ENCODE data around the gene CREB3L2.

CREB3L2 gene

DNA sequence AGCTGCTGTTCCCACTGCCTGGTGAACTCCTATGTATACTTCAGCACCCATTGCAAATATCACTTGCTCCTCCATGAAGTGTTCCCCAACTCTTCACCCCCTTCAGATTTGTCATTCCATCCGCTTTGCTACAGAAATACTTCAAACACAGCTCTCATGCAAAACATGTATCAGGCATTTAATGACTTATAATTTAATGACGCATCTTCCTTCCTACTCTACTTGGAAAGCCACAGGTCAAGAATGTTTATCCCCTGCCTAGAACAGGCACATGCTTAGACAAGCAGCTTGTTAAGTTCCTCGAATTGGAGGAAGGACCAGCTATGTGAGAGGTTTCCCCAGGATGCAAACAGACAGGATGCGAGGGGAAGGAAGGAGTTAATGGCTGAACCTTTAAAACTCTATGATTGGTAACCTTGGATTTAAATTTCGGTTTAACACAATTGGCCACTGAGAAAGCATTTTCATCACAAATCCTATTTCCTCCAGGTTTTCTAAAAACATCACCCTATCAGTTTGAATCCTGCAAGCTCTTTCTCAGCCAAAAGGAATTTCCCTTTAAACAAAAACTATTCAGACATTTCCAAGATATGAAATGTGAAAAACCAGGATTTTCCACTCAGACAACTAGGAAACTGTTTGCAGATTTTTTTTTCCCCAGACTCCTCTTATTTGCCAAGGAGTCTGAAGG lies 11.5 kb downstream of the CREB3L2 start:
- H3K4me1 ChIP-seq (ENCODE audit: control insufficient read depth, insufficient read depth, low read length) = peaks cover 10% of the 10 kb centered on the region
- WGBS, 2 experiments = 88 to 89% methylated on average over 5 of the region's 5 CpGs

DNA sequence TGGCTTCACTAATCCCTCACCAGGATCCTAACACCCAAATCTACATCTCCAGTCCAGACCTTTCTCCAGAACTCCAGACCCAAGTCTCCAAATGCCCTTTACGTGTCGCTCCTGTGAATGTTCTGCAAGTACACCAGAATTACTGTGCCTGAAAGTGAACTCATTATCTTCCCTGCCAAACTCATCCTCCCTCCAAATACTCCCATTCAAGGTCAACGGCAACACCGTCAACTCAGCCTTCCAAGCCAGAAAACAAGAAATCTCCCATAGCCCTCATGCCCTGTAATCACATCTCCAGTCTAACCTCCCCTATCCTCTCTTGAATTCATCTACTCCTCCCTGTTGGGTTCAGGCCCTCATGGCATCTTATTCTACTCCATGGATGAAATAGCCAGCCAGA lies 12.3 kb downstream of the CREB3L2 start:
- Histone ChIP-seq H3K27ac (ENCODE audit: insufficient read depth, low read depth, low read length, poor library complexity, severe bottlenecking) (no peak overlapping the region), H3K9me3 (ENCODE audit: control insufficient read depth, low read length) (no peaks in the 10 kb centered on the region), H3K4me3 (ENCODE audit: insufficient read depth, low read depth, low read length) (no peak overlapping the region), H3K27me3 (ENCODE audit: control insufficient read depth, insufficient read depth, low read length, poor library complexity, severe bottlenecking) (no peaks in the 10 kb centered on the region), H3K36me3 (ENCODE audit: control insufficient read depth, insufficient read depth, low read length) (no peaks in the 10 kb centered on the region), H3K4me1 (ENCODE audit: control insufficient read depth, insufficient read depth, low read length) (peaks cover 10% of the 10 kb centered on the region)
- 96% methylated on average over 4 of the region's 4 CpGs for WGBS, 2 experiments

More for the DNA sequence above, 11.5 kb downstream of the CREB3L2 start:
- no peak overlapping the region for H3K4me3 ChIP-seq (ENCODE audit: insufficient read depth, low read depth, low read length)
- no peak overlapping the region for H3K27ac ChIP-seq (ENCODE audit: insufficient read depth, low read depth, low read length, poor library complexity, severe bottlenecking)
- H3K9me3 ChIP-seq (ENCODE audit: control insufficient read depth, low read length) = no peaks in the 10 kb centered on the region
- no peaks in the 10 kb centered on the region for H3K27me3 ChIP-seq (ENCODE audit: control insufficient read depth, insufficient read depth, low read length, poor library complexity, severe bottlenecking)
- H3K36me3 ChIP-seq (ENCODE audit: control insufficient read depth, insufficient read depth, low read length) = no peaks in the 10 kb centered on the region

DNA sequence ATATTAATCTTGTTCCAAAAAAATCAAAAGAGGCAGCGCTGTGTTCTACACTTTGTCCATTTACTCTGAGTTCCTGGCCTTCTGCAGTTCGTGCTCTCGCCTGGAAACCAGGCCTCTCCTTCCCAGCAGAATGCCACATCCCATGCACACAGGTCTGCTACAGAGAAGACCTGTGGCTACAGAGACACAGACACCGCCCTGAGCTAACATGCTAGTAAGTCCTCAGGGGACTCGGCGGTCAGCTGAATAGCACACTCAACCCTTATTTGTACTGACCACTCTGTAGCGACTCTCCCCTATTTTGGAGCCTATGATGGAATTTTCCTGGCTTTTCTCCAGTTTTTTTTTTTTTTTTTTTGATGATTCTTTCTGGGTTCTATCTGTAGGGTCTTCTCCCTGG lies 12.8 kb downstream of the CREB3L2 start:
- WGBS, 2 experiments = 94 to 95% methylated on average over 7 of the region's 7 CpGs
- Histone ChIP-seq H3K27me3 (ENCODE audit: control insufficient read depth, insufficient read depth, low read length, poor library complexity, severe bottlenecking) (no peaks in the 10 kb centered on the region), H3K27ac (ENCODE audit: insufficient read depth, low read depth, low read length, poor library complexity, severe bottlenecking) (no peak overlapping the region), H3K9me3 (ENCODE audit: control insufficient read depth, low read length) (no peaks in the 10 kb centered on the region), H3K36me3 (ENCODE audit: control insufficient read depth, insufficient read depth, low read length) (no peaks in the 10 kb centered on the region), H3K4me3 (ENCODE audit: insufficient read depth, low read depth, low read length) (no peak overlapping the region), H3K4me1 (ENCODE audit: control insufficient read depth, insufficient read depth, low read length) (peaks cover 10% of the 10 kb centered on the region)

DNA sequence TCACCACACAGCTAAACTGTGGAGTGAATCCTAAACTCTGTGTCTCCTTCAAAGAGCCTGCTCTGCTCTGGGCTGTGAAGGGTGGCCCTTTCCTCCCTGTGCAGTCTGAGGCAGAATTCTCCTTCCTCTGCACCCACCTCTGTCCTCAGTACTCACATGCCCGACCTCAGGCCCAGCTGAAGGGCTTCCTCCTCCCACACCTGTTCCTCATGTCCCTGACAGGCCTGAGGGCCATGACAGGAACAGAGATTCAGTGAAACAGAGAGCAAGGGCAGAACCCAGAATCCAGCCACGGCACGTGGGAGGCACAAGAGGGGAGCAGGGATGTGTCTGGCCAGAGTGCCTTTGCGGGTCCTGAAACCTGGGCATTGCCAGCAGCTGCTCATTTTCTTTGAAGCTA lies 13.9 kb downstream of the CREB3L2 start:
- Histone ChIP-seq H3K27ac (ENCODE audit: insufficient read depth, low read depth, low read length, poor library complexity, severe bottlenecking) (no peak overlapping the region), H3K4me1 (ENCODE audit: control insufficient read depth, insufficient read depth, low read length) (peaks cover 10% of the 10 kb centered on the region), H3K9me3 (ENCODE audit: control insufficient read depth, low read length) (no peaks in the 10 kb centered on the region), H3K4me3 (ENCODE audit: insufficient read depth, low read depth, low read length) (no peak overlapping the region), H3K27me3 (ENCODE audit: control insufficient read depth, insufficient read depth, low read length, poor library complexity, severe bottlenecking) (no peaks in the 10 kb centered on the region), H3K36me3 (ENCODE audit: control insufficient read depth, insufficient read depth, low read length) (no peaks in the 10 kb centered on the region)
- WGBS, 2 experiments = 90 to 93% methylated on average over 4 of the region's 4 CpGs

- WGBS, 2 experiments = 95% methylated on average over 5 of the region's 5 CpGs
- Histone ChIP-seq H3K4me3 (ENCODE audit: insufficient read depth, low read depth, low read length) (no peak overlapping the region), H3K36me3 (ENCODE audit: control insufficient read depth, insufficient read depth, low read length) (no peaks in the 10 kb centered on the region), H3K9me3 (ENCODE audit: control insufficient read depth, low read length) (no peaks in the 10 kb centered on the region), H3K4me1 (ENCODE audit: control insufficient read depth, insufficient read depth, low read length) (peaks cover 10% of the 10 kb centered on the region), H3K27me3 (ENCODE audit: control insufficient read depth, insufficient read depth, low read length, poor library complexity, severe bottlenecking) (no peaks in the 10 kb centered on the region), H3K27ac (ENCODE audit: insufficient read depth, low read depth, low read length, poor library complexity, severe bottlenecking) (no peak overlapping the region)
Measured at GRCh38 chr7:137987563-137987962, 14.3 kb downstream of the CREB3L2 start.

- no peaks in the 10 kb centered on the region for H3K27me3 ChIP-seq (ENCODE audit: control insufficient read depth, insufficient read depth, low read length, poor library complexity, severe bottlenecking)
- WGBS, 2 experiments = 89 to 91% methylated on average over 2 to 3 of the region's 3 CpGs
- no peaks in the 10 kb centered on the region for H3K9me3 ChIP-seq (ENCODE audit: control insufficient read depth, low read length)
- H3K4me3 ChIP-seq (ENCODE audit: insufficient read depth, low read depth, low read length) = no peak overlapping the region
- H3K27ac ChIP-seq (ENCODE audit: insufficient read depth, low read depth, low read length, poor library complexity, severe bottlenecking) = no peak overlapping the region
- no peaks in the 10 kb centered on the region for H3K36me3 ChIP-seq (ENCODE audit: control insufficient read depth, insufficient read depth, low read length)
- H3K4me1 ChIP-seq (ENCODE audit: control insufficient read depth, insufficient read depth, low read length) = peaks cover 10% of the 10 kb centered on the region
Measured at GRCh38 chr7:137987018-137987349, 14.9 kb downstream of the CREB3L2 start.

GRCh38 chr7:137986252-137987017 lies 15.5 kb downstream of the CREB3L2 start:
- H3K4me3 ChIP-seq (ENCODE audit: insufficient read depth, low read depth, low read length) = no peak overlapping the region
- H3K27ac ChIP-seq (ENCODE audit: insufficient read depth, low read depth, low read length, poor library complexity, severe bottlenecking) = no peak overlapping the region
- no peaks in the 10 kb centered on the region for H3K9me3 ChIP-seq (ENCODE audit: control insufficient read depth, low read length)
- no peaks in the 10 kb centered on the region for H3K27me3 ChIP-seq (ENCODE audit: control insufficient read depth, insufficient read depth, low read length, poor library complexity, severe bottlenecking)
- WGBS, 2 experiments = 91 to 93% methylated on average over 14 of the region's 14 CpGs
- peaks cover 10% of the 10 kb centered on the region for H3K4me1 ChIP-seq (ENCODE audit: control insufficient read depth, insufficient read depth, low read length)
- no peaks in the 10 kb centered on the region for H3K36me3 ChIP-seq (ENCODE audit: control insufficient read depth, insufficient read depth, low read length)

GRCh38 chr7:137985897-137986251 lies 16.0 kb downstream of the CREB3L2 start:
- Histone ChIP-seq H3K36me3 (ENCODE audit: control insufficient read depth, insufficient read depth, low read length) (no peaks in the 10 kb centered on the region), H3K9me3 (ENCODE audit: control insufficient read depth, low read length) (no peaks in the 10 kb centered on the region), H3K27ac (ENCODE audit: insufficient read depth, low read depth, low read length, poor library complexity, severe bottlenecking) (no peak overlapping the region), H3K4me1 (ENCODE audit: control insufficient read depth, insufficient read depth, low read length) (peaks cover 10% of the 10 kb centered on the region), H3K4me3 (ENCODE audit: insufficient read depth, low read depth, low read length) (no peak overlapping the region), H3K27me3 (ENCODE audit: control insufficient read depth, insufficient read depth, low read length, poor library complexity, severe bottlenecking) (no peaks in the 10 kb centered on the region)
- 81 to 96% methylated on average over 3 of the region's 3 CpGs for WGBS, 2 experiments

- H3K9me3 ChIP-seq (ENCODE audit: control insufficient read depth, low read length) = no peaks in the 10 kb centered on the region
- H3K27ac ChIP-seq (ENCODE audit: insufficient read depth, low read depth, low read length, poor library complexity, severe bottlenecking) = no peak overlapping the region
- no peak overlapping the region for H3K4me3 ChIP-seq (ENCODE audit: insufficient read depth, low read depth, low read length)
- peaks cover 10% of the 10 kb centered on the region for H3K4me1 ChIP-seq (ENCODE audit: control insufficient read depth, insufficient read depth, low read length)
- H3K27me3 ChIP-seq (ENCODE audit: control insufficient read depth, insufficient read depth, low read length, poor library complexity, severe bottlenecking) = no peaks in the 10 kb centered on the region
- 85 to 87% methylated on average over 8 of the region's 8 CpGs for WGBS, 2 experiments
- H3K36me3 ChIP-seq (ENCODE audit: control insufficient read depth, insufficient read depth, low read length) = no peaks in the 10 kb centered on the region
Measured at GRCh38 chr7:137985253-137985896, 16.5 kb downstream of the CREB3L2 start.

Data from ectodermal cell (in vitro differentiated cells).